ENCODE results near the gene MAP2K5.

MAP2K5 gene

DNA sequence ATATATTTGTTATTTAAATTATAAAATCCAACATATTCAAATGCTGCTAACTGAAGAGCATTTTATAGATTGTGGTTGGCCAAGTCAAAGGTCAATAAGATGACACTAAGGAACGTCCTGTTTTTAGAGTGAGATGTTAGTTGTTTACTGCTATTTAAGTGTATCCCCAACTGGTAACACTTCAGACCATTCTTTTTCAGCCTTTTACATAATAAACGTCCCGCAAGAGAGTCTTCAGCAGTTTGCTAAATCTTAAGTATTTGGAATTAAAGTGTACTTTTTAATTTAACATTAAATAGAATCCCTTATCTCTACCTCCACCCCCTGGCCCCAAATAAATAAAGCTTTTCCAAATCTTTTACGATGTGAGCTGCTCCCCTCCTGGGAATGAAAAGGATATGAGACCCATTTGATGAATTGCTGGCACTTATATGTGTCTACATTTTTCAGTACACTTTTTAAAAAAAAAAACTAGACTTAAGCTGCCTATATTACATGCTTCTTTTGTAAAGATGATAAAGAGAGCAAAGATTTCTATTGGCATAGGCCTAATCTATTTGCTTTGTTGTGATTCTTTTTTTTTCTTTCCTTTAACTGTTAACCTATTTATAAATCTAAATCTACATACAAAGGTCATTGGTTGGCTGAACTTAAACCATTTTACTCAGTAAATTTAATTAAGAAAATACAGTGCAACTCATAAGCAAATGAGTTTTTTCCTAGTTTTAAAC lies 181.0 kb downstream of the MAP2K5 start:
- DNase-seq (ENCODE audit: low spot score), result no peak

DNA sequence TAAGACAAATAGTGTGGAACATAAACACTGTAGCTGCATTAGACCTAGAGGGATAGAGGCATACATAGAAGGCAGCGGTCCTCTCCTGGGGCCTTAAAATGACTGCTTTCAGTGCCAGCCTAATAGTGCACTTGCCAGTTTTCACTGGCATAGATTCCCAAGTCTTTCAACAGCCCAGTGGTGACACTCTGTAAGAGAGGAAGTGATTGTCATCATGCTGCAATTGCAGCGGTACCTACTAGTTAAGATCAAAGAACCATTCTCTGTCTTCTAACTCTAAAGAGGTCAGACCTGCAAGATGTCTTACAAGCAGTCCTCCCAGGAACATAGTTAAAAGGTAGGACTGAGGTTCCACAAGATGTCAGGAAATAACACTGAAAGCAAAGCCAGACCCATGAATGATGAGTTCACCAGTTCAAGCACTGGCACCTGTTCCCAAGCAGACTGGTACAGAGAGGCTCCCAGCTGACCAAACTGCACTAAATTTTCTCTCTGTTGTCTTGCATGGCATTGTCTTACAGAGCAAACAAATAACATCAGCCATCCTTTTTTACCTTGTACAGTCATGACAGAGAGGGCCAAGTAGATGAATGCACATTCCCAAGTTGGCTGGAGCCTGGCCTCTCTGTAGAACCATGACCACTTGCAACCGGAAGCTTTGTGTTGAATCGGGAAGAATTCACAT lies 182.3 kb downstream of the MAP2K5 start:
- no peak for DNase-seq (ENCODE audit: low spot score)

DNA sequence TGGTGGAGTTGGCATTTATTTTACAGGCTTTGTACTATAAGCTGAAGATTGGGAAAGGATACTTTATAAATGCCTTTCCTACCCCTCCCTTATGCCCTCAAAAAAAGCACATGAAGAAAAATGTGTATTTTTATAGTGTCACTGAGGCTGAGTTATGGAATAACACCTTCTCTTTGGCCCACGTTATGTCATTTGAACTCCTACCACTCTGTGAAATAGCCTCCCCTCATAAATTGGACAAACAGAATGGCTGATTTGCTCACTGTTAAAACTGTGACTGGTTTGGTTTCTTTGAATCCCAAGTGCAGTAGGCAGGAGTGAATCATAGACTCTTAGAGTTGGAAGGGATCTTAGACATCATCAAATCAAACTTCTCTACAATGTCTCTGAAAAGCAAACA lies 187.6 kb downstream of the MAP2K5 start:
- no peak for DNase-seq (ENCODE audit: low spot score)

DNA sequence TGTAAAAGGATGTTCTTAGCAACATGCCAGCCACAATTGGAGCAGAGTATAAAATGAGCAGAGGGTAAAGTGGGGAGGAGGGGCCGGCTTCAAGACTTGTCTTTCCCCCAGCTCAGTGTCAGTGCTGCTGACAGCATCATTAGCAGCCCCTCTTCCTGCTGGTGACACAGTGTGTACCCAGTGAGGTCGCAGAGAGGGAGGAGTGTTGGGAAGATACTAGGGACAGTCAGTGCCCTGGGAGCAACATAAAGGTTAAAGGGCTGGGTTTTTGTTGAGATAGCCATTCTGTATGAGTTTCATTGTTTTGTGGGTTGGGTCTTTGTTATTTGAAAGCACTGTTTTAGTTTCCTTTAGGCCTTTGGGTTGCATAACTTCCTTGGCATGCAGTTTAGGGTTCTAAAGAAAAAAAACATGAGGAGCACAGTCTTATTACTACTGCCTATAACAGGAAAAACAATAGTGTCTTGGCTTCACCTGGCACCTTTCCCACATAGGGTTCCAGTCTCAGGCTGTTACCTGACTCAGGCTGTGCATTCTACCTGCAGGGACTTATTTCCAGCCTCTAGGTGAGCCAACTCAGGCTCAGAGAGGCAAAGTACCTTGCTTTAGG lies 188.7 kb downstream of the MAP2K5 start:
- no peak for DNase-seq (ENCODE audit: low spot score)

DNA sequence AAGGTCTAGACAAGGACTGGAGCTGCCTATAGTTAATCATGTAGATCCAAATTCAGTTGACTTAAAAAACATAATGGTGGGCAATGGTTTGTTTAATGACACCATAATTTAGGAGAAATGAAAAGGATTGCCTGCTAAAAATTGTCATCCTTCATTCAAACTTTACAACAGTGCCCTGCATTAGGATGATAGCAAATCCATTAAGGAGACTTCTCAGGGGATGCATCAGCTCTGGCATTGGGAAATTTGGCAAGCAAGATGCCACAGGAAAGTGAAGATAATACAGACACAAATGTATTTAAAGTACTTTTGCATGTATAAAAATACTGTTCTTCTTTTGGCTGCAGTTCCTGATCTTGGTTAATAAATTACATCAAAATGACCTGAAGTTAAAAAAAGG lies 189.7 kb downstream of the MAP2K5 start:
- DNase-seq (ENCODE audit: low spot score), result no peak

DNA sequence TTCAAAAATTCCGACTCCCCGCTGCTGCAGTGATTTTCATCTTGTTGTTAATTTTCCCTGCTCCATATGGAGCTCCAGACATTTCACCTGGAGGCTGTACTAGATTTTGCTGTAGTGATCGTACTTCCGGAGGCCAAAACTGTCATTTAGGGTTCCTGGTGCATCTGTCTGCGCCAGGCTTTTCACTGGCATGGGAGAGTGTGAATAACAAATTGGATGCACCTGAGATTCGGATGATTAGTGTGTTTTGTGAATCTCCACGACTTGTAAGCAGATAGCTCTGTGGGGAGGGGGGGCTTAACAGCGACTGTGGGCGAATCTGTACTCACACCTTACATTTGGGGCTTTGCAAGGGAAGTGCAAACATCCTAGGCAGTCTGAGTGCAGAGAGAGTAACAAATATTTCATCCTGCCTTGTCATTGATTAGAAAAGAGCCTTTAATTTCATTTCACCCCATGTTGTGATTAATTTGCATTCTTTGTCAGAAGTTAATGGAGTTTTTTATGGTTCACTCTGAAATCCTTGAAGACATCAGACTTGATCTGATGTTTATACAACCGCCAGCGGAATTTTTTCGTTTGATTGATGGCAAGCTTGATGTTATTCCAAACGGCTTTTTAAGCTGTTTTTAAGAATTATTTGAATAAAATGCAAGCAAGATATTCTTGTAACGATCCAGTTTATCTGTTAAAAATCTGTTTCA lies 190.3 kb downstream of the MAP2K5 start:
- DNase-seq (ENCODE audit: low spot score), result no peak

DNA sequence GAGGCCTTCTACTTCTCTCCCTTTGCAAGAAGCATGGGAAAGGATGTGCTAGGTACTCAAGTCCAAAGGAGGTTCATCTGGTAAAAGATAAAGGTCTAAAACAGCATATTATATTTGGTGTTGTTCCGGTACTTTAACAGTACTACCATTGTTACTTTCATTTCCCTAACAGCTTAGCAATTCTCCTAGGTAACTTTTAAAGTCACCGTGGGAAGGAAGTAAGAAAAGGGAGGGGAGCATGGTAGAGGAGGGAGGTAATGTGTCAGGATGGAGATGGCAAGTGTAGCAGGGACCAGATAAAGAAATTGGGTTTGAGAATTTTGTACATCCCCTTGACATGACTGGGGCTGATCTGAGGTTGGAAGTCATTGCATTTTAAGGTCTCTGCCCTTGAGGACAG lies 193.4 kb downstream of the MAP2K5 start:
- DNase-seq (ENCODE audit: low spot score), result no peak

DNA sequence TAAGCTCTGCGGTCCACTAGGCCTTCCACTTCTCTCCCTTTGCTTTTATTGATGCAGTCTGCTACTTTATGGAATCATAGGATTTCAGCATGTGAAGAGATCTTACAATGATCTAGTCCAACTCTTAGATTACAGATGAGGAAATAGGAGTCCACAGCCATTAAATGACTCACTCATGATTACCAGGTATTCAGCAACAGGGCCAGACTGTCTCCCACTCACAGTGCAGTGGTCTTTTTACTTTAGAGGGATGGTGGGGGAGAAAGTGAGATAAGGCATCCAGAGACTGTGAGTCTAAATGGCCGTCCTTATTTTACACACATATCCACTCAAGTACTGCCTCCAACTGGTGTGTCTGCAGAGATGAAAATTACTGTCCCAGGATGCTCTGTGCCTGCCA lies 194.3 kb downstream of the MAP2K5 start:
- no peak for DNase-seq (ENCODE audit: low spot score)

DNA sequence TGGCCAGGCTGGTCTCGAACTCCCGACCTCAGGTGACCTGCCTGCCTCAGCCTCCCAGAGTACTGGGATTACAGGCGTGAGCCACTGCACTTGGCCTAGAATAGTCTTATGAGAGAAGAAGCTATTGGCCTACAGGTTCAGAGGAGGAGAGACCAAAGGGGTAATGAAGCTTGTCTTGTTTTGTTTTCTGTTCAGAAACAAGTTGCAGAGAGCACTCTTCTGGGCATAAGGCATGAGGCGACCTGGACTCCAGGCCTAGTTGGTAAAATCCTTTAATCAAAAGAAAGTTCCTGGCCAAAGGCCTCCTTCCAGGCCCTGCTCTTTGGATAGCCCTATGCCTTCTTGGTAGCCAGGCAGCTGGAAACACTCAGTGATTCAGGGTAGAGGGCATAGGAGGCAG lies 195.6 kb downstream of the MAP2K5 start:
- no peak for DNase-seq (ENCODE audit: low spot score)

DNA sequence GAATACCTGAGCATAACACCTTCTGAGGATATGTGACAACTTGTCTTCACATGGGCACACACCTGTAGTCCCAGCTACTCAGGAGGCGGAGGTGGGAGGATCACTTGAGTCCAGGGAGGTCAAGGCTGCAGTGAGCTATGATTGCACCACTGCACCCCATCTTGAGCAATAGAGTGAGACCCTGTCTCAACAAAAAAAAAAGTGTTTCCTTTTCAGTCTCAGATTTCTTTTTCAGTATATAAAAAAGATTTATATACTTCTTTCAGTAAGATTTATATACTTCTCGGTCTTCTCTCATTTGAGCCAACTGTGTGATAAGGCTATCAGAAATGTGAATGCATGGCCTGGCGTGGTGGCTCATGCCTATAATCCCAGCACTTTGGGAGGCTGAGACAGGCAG lies 197.9 kb downstream of the MAP2K5 start:
- no peak for DNase-seq (ENCODE audit: low spot score)

DNA sequence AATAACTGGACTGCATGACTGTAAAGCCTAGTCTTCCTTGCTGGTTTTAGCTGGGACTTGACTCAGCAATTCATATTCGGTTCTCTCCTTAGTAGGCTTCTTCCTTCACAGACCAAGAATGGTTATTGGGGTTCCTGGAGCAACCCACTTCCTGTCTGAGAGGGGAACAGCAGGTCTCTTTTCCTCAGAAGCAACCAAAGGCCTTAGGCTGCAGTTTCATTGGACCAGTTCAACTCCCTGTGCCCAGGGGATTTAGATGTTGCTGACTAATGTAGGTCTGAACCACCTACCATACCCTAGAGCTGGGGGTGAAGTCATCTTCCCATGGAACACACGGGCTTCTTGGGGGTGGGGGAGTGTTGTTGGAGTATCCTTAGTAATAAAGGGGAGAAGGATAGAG lies 198.8 kb downstream of the MAP2K5 start:
- DNase-seq (ENCODE audit: low spot score), result peak; percentile 6

DNA sequence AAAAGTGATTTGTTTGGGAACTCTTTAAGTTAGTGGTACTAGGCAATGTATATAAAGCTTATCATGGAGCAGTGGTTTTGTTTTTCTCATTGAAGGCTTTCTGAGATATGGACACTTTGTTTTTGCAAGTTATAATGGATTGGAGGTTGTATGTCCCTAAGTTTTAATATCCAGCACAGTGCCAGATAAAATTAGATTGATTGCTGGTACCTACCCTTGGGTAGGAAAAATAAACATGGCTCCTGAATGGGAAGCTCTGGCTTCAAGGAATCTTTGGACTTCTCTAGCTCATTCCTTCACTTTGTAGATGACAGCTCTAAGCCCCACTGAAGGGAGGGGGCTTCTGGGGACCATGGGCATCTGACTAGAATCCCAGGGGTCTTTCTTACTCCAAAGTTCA lies 201.1 kb downstream of the MAP2K5 start:
- DNase-seq (ENCODE audit: low spot score), result no peak

DNA sequence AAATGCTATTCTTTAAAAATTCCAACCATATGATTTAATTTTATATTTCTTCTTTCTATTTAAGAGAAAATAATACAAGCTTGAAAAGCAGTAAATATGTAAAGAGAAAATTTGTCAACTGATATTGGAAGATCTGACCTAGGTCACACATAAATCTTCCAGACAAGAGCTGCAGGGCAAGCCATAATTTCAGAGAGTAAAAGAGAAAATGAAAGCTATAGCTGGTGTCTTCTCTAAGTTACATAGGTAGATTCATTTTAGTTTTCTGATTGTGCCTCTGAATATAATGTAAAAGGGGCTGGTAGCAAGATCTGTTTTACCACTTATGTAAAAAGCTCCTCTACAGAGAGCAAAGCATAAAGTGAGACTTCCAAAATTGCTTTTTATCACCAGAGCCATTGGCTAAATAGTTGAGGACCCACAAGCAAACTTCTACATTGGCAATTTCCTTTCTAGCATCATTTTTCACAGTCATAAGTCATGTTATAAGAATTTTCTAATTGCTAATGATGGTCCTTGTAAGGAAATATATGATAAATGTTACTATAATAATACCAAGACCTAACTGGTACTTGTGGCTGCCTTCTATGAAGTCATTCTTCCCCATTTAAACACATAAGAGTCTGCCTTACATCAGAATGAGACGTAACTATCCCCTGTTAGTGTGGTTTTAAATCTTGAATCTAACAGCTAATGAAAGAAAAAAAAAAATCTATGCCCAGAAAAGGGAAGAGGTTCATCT lies 202.0 kb downstream of the MAP2K5 start:
- no peak for DNase-seq (ENCODE audit: low spot score)

DNA sequence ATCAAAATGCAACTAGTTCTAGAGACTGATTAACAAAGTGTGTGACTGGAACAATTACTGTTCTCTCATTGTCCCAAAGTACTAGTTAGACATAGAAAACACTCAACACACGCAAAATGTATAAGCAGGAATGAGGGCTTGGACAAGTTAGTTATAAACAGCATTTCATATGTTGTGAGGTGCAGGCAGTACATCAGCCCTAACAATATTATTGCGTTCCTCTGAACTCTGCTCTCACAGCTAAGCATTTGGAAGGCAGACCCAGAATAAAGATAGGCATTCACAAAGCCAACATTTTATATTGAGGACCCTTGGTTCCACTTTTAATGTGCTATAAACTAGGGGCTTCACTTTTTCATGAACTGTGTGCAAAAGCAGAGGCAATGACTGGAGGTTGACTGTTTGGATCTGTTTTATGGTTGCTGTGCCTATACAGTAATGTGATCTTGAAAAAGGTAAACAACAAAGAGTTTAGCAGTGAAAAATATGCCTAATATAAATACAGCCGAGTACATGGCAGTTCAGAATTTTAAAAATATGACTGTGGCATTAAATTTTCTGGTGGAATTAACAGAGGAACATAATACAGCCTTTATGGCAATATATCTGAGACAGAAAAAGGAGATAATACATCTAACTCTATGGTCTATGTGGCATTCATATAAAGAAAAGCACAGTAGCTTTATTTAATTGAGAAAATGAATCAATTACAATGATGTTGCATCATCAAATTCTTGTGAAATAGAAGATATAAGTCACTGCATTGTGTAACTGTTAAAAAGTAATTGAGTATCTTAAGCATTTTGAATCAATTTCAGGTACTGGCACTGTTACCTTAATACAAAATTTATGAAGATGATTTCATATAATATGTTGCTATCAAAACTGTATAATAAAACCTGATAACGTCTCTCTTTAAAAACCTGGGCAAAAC lies 202.8 kb downstream of the MAP2K5 start:
- no peak for DNase-seq (ENCODE audit: low spot score)

DNA sequence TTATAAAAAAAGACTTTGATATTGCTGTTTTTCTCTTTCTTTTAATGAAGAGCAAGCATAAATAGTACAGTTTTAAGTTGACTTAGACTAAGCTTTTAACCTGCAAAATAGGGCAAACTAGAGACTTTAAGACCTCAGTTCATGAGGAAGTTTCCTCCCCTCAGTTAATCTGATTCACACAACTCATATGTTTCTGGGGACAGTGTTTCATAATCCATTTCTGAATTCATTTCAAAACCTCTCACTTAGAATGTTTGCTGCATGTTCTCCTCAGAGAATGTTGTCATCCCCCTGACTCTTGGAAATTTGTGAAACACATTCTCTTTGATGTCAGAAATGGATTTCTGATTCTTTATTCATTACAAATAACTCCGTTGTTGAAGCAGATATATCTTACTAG lies 203.5 kb downstream of the MAP2K5 start:
- peak; percentile 18 for DNase-seq (ENCODE audit: low spot score)

DNA sequence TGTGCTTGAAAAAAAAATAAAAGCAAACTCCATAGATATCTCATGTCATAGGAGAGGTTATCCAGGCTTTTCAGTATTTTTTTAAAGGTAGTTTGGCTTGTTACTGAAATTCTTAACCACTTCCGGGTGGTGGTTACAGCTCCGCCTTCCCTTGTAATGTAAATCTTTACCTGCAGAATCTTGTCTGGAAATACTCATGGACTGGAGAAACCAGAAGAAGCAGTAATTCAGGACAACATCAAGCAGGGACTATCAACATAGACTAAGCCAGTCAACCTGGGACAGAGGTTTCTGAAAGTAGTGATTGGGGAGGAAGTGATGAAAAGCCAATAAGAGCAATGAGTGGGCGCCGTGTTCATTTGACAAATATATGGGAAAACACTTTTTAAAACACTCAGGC lies 203.9 kb downstream of the MAP2K5 start:
- DNase-seq (ENCODE audit: low spot score), result no peak

DNA sequence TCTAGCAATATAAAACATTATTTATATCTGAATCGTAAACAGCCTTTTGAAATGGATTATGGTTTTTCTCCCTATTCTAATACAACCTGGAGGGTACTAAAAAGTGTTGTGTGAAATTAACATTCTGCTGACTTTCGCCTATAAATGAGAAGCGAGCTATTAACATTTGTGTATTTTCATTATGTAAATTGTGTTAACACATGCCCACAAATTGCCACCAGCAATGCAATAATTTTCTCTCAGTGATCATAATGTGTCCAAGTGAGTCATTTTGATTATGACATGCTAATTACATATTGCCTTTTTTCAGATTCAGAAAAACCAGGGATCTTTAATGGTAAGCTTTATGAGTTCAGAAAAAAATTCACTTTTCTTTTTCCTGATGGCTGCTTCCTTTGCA lies 205.4 kb downstream of the MAP2K5 start:
- no peak for DNase-seq (ENCODE audit: low spot score)

DNA sequence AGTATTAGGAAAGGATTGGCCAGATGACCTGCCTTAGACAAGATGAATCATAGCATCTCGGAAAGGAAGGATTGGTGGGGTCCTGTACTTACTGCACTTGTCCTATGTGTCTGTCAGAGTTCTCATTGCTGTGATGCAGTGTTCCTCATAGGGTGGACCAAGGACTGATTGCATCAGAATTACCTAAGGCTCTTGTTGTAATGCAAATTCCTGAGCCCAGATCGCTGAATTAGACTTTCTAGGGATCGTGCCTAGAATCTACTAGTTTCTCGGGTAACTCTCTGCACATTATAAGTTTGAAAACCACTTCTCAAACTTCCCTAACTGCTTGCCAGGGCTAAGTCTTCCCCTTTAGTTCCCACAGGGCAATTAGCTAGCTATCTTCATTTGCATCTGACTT lies 207.9 kb downstream of the MAP2K5 start:
- DNase-seq (ENCODE audit: low spot score), result no peak

DNA sequence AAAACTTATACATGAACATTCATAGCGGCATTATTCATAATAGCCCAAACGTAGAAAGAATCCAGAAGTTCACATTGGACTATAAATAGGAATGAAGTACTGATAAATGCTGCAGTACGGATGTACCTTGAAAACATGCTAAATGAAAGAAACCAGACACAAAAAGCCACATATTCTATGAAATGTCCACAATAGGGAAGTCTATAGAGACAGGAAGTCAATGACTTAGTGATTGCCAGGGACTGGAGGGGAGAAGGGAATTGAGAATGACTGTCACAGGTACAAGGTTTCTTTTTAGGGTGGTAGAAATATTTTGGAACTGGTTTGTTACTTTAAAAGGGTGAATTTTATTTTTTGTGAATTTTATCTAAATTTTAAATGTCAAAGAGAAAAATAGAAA lies 211.4 kb downstream of the MAP2K5 start:
- DNase-seq (ENCODE audit: low spot score), result no peak

DNA sequence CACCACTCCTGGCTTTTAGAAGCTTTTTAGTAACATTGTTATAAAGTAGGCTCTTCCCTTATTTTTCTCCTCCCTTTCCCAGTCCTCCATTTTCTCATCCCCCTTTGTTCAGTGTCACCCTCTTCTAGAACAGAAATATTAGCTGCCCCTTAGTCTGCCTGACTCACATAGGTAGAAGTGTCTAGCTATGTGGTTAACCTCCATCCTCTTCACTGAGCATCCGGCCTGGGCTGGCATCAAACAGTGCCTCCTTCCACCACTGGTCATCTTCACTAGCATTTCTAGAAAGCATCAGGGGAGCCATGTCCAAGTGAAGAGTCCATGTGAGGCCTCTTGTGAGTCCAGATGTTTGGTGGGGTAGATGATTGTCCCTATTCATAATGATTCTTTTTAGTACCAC lies 212.8 kb downstream of the MAP2K5 start:
- DNase-seq (ENCODE audit: low spot score), result no peak

DNA sequence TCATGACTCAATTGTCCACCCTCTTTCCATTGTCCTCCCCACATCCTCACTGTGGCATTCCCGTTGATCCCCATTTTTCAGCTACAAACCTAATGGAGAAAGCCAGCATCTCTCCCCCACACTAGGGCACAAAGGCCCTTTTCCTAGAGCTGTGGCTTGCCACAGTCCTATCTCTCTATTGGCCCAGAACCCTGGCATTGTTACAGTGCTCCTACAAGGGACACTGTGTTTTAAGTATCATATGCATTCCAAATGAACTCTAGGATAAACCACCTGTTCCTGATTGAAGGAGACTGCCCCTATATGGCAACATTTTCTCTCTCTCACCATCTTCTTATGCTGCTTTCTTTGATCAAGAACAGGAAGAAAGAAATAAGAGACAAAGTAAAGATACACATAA lies 213.4 kb downstream of the MAP2K5 start:
- no peak for DNase-seq (ENCODE audit: low spot score)

All from AG08395 (cell line).